ENCODE data around the gene NECAB3. TPM values are rescaled to one million over a fixed set of nuclear protein-coding genes. Genes with fewer than 3 reads are reported as not detected.

The NECAB3 gene
- total and polyA plus RNA-seq, 2 of the 4 experiments (the other 2 are of a cell fraction) = 8.6 to 28.4 TPM

DNA sequence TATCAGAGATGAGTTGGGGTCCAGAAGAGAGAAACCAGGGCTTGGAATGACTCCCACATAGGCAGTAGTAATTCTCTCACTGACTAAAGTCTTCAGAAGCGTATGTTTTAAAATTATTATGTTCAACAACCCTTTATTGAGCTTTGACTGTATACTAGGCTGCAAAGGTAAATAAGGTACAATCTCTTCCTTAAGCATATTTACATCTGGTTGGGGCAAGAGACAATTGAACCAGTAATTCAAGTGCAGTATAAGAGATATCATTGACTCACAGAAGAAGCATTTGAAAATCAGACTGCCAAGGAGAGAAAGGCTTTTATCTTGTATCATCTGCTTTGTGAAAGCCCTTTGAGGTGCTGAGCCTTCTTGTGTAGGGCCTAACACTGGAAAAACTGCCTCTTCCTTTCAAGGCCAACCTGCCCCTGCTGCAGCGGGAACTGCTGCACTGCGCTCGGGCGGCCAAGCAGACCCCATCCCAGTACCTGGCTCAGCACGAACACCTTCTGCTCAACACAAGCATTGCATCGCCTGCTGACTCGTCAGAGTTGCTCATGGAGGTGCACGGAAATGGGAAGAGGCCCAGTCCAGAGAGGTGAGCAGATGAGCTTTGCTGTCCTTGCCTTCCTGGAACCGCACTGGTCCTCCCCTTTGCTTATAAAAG lies 51.4 kb downstream of the NECAB3 start:
- DNase-seq (no peak), ATAC-seq (ENCODE audit: low read depth) (no peak)
- H2BK120ac ChIP-seq (ENCODE audit: low read depth, low read length) = no peak overlapping the region
- H4K8ac ChIP-seq (ENCODE audit: low read depth in 2 of 2, low read length in 2 of 2) = no peak overlapping the region
- H2BK15ac ChIP-seq (ENCODE audit: low read depth, low read length) = no peak overlapping the region
- H2BK20ac ChIP-seq (ENCODE audit: low read depth, low read length) = no peak overlapping the region
- ChIA-PET CTCF (no interaction called here), POLR2A (ENCODE audit: unreplicated experiment) (no interaction called here)
- H2BK5ac ChIP-seq (ENCODE audit: low read depth, low read length, poor library complexity, severe bottlenecking) = no peak overlapping the region
- H3K4me3 ChIP-seq (ENCODE audit: insufficient read depth, low read depth, low read length) = no peak overlapping the region
- H3K56ac ChIP-seq (ENCODE audit: extremely low read depth, insufficient read depth, low read length) = no peak overlapping the region
- no peak for TF ChIP-seq RFX5 (IDR thresholded peaks at IDR 0.05; ENCODE audit: low read depth, low read length)
- TF ChIP-seq BHLHE40 (IDR thresholded peaks at IDR 0.05; ENCODE audit: low read depth, low read length) = no peak
- TF ChIP-seq CEBPB (IDR thresholded peaks at IDR 0.05; ENCODE audit: low read depth, low read length) = no peak
- TF ChIP-seq, protein P1, sequence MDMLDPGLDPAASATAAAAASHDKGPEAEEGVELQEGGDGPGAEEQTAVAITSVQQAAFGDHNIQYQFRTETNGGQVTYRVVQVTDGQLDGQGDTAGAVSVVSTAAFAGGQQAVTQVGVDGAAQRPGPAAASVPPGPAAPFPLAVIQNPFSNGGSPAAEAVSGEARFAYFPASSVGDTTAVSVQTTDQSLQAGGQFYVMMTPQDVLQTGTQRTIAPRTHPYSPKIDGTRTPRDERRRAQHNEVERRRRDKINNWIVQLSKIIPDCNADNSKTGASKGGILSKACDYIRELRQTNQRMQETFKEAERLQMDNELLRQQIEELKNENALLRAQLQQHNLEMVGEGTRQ (IDR thresholded peaks at IDR 0.05; ENCODE audit: low read depth, low read length) = no peak
- TF ChIP-seq ELK1 (IDR thresholded peaks at IDR 0.05; ENCODE audit: borderline replicate concordance, low read depth, low read length) = no peak
- no peak for TF ChIP-seq NFE2L2 (IDR thresholded peaks at IDR 0.05; ENCODE audit: low read depth, low read length)
- no peak for TF ChIP-seq SMC3 (IDR thresholded peaks at IDR 0.05; ENCODE audit: low read depth, low read length)
- TF ChIP-seq MAFK (IDR thresholded peaks at IDR 0.05; ENCODE audit: low read depth, low read length) = no peak
- TF ChIP-seq RAD21 (IDR thresholded peaks at IDR 0.05; ENCODE audit: low read length) = no peak
- TF ChIP-seq MAZ (IDR thresholded peaks at IDR 0.05; ENCODE audit: borderline replicate concordance, low read depth, low read length) = no peak
- no peak for TF ChIP-seq FOS (IDR thresholded peaks at IDR 0.05; ENCODE audit: low read depth, low read length)
- no peak for TF ChIP-seq RCOR1 (IDR thresholded peaks at IDR 0.05; ENCODE audit: insufficient replicate concordance, low read length)
- no peak for TF ChIP-seq CTCF (conservative IDR thresholded peaks at IDR 0.05; ENCODE audit: low read depth, low read length)
- TF ChIP-seq CHD1 (IDR thresholded peaks at IDR 0.05; ENCODE audit: low read depth, low read length) = no peak
- TF ChIP-seq MXI1 (IDR thresholded peaks at IDR 0.05; ENCODE audit: borderline replicate concordance, low read depth, low read length) = no peak
- TF ChIP-seq POLR2A (IDR thresholded peaks at IDR 0.05; ENCODE audit: low read depth, low read length) = no peak
- no peak overlapping the region for H3K27ac ChIP-seq (ENCODE audit: insufficient read depth, low read length)
- H2AFZ ChIP-seq (replicated peaks; ENCODE audit: low read length, poor library complexity) = no peak overlapping the region
- no peaks in the 10 kb centered on the region; the same call in 1 of the 2 replicates for H3K9me1 ChIP-seq (ENCODE audit: insufficient read depth, low read length)
- 100% methylated on average over 1 of the region's 10 CpGs; no CpG with 5 or more reads in 1 of the 2 experiments for WGBS, 2 experiments (ENCODE audit: extremely low coverage in 2 of 2, insufficient read length in 1 of 2)
- H3K23ac ChIP-seq (ENCODE audit: low read depth, low read length) = no peak overlapping the region
- no peaks in the 10 kb centered on the region for H4K20me1 ChIP-seq (ENCODE audit: insufficient read depth, low read length)
- no peak overlapping the region for H3K4me2 ChIP-seq (ENCODE audit: low read depth, low read length)
- no peak overlapping the region for H3K14ac ChIP-seq (replicated peaks; ENCODE audit: low read depth, low read length)
- no peaks in the 10 kb centered on the region for H3K4me1 ChIP-seq (ENCODE audit: control insufficient read depth, insufficient read depth, low read length)
- intact Hi-C loops (cut with micrococcal nuclease) (loop anchor here (5.0 kb wide), 1 partner anchor 36 kb away; no protein-coding TSS in a partner anchor), in situ Hi-C loops (cut with MboI; ENCODE audit: low sequenced_read_pairs) (no loop called here), dilution Hi-C loops (cut with HindIII; ENCODE audit: low sequenced_read_pairs, unreplicated experiment) (no loop called here)
- BruUV-seq (replicated peaks) = no TSS peak
- H2AK5ac ChIP-seq (ENCODE audit: low read depth, low read length) = no peak overlapping the region
- no peaks in the 10 kb centered on the region; a peak in 2 of 4 replicates for H3K79me1 ChIP-seq (ENCODE audit: low read depth in 1 of 2, low read length in 2 of 2)
- no peaks in the 10 kb centered on the region for H3K27me3 ChIP-seq (ENCODE audit: control insufficient read depth, insufficient read depth, low read length)
- no peak overlapping the region for H4K91ac ChIP-seq (ENCODE audit: insufficient read depth, low read depth, low read length)
- no peak overlapping the region for H3K4ac ChIP-seq (ENCODE audit: low read depth, low read length)
- H3K18ac ChIP-seq (ENCODE audit: low read depth, low read length) = no peak overlapping the region
- peaks cover 26% of the 10 kb centered on the region for H3K36me3 ChIP-seq (ENCODE audit: control insufficient read depth, insufficient read depth, low read length)
- no peaks in the 10 kb centered on the region for H3K9me3 ChIP-seq (ENCODE audit: control insufficient read depth, insufficient read depth, low read length)
- no peak overlapping the region for H4K5ac ChIP-seq (ENCODE audit: low read depth, low read length)
- H3K9ac ChIP-seq (ENCODE audit: low read depth, low read length) = no peak overlapping the region
- H2AK9ac ChIP-seq (replicated peaks; ENCODE audit: low read depth, low read length, poor library complexity) = no peak overlapping the region

All from IMR-90 (cell line).